HG02571 (cell line): ENCODE measurements around the gene C1orf226.

Source experiments
- ATAC-seq: cut with Tn5 transposase; IDR thresholded peaks from one replicate; pipeline ENCODE4 v1.9.1; 2021; ENCODE audit warnings: mild to moderate bottlenecking, moderate library complexity; ENCODE audit not compliant: unreplicated experiment

Gene C1orf226

GRCh38 chr1:162365284-162366020 is 16.1 kb upstream of the C1orf226 start:
- ATAC-seq = no peak

GRCh38 chr1:162366149-162366548 is 15.4 kb upstream of the C1orf226 start:
- no peak for ATAC-seq

- no peak for ATAC-seq
Measured at GRCh38 chr1:162366671-162367070, 14.9 kb upstream of the C1orf226 start.

GRCh38 chr1:162367073-162367472 is 14.5 kb upstream of the C1orf226 start:
- ATAC-seq = no peak

- ATAC-seq = no peak
Measured at GRCh38 chr1:162367772-162368171, 13.8 kb upstream of the C1orf226 start.

- no peak for ATAC-seq
Measured at GRCh38 chr1:162368451-162368850, 13.1 kb upstream of the C1orf226 start.

GRCh38 chr1:162369571-162369970 is 12.0 kb upstream of the C1orf226 start:
- no peak for ATAC-seq

GRCh38 chr1:162370161-162370560 is 11.4 kb upstream of the C1orf226 start:
- no peak for ATAC-seq

GRCh38 chr1:162370721-162371120 is 10.8 kb upstream of the C1orf226 start:
- ATAC-seq = no peak

GRCh38 chr1:162371611-162372010 is 9.9 kb upstream of the C1orf226 start:
- no peak for ATAC-seq

GRCh38 chr1:162372159-162373071 is 9.1 kb upstream of the C1orf226 start:
- no peak for ATAC-seq

- no peak for ATAC-seq
Measured at GRCh38 chr1:162373072-162373427, 8.5 kb upstream of the C1orf226 start.

GRCh38 chr1:162373541-162374260 is 7.8 kb upstream of the C1orf226 start:
- no peak for ATAC-seq

GRCh38 chr1:162374406-162374805 is 7.1 kb upstream of the C1orf226 start:
- ATAC-seq = no peak

- ATAC-seq = no peak
Measured at GRCh38 chr1:162375463-162375862, 6.1 kb upstream of the C1orf226 start.

- no peak for ATAC-seq
Measured at GRCh38 chr1:162376691-162377090, 4.8 kb upstream of the C1orf226 start, which contains the start of gene SPATA46. SPATA46 (minus strand) TSS chr1:162376854; CDS start chr1:162376790, 64 bp downstream.

- ATAC-seq = no peak
Measured at GRCh38 chr1:162380061-162380846, 1.3 kb upstream of the C1orf226 start.

GRCh38 chr1:162381941-162382750 is 618 bp downstream of the C1orf226 start:
- ATAC-seq = no peak

GRCh38 chr1:162383091-162383490 is 1.6 kb downstream of the C1orf226 start:
- ATAC-seq = no peak

GRCh38 chr1:162383516-162383915 is 2.0 kb downstream of the C1orf226 start:
- ATAC-seq = no peak
